ENCODE data around the gene NMNAT2.

GRCh38 chr1:183279835-183280234 is 138.3 kb downstream of the NMNAT2 start:
- TF ChIP-seq CTCF (IDR thresholded peaks at IDR 0.05 in 2 of 3, conservative IDR thresholded peaks at IDR 0.05 in 1 of 3; ENCODE audit: control insufficient read depth in 2 of 3, extremely low read depth in 1 of 3, insufficient read depth in 1 of 3, low read depth in 3 of 3, low read length in 3 of 3) = no peak
- TF ChIP-seq MXI1 (IDR thresholded peaks at IDR 0.05; ENCODE audit: low read depth, low read length) = no peak
- no peak for TF ChIP-seq PRDM15 (CRISPR knock-in tag; IDR thresholded peaks at IDR 0.05)
- TF ChIP-seq RFX5 (IDR thresholded peaks at IDR 0.05; ENCODE audit: low read depth, low read length) = no peak
- TF ChIP-seq USF2 (IDR thresholded peaks at IDR 0.05; ENCODE audit: borderline replicate concordance, low read depth, low read length) = no peak
- no peak for TF ChIP-seq NFIC (IDR thresholded peaks at IDR 0.05; ENCODE audit: low read depth, low read length)
- no peak for TF ChIP-seq EZH2 (IDR thresholded peaks at IDR 0.05; ENCODE audit: borderline replicate concordance, control insufficient read depth, low read depth, low read length)
- TF ChIP-seq JUND (IDR thresholded peaks at IDR 0.05; ENCODE audit: low read depth, low read length) = no peak
- TF ChIP-seq HCFC1 (IDR thresholded peaks at IDR 0.05; ENCODE audit: low read length) = no peak
- TF ChIP-seq NR2F1 (conservative IDR thresholded peaks at IDR 0.05) = no peak
- no peak for TF ChIP-seq BHLHE40 (IDR thresholded peaks at IDR 0.05; ENCODE audit: borderline replicate concordance in 1 of 2, low read depth in 2 of 2, low read length in 1 of 2)
- TF ChIP-seq DPF2 (IDR thresholded peaks at IDR 0.05) = no peak
- TF ChIP-seq GATAD2B (conservative IDR thresholded peaks at IDR 0.05; ENCODE audit: low read depth) = no peak

Measured in GM12878 (cell line).